Fibroblast of upper back skin (primary cell): ENCODE results near the gene ATP7B.
A peak's percentile ranks its signal among the peaks of the same experiment; 100 is the strongest.
"Not testable (repeated sequence)": the region's sequence is repeated elsewhere in the genome, so short reads cannot be mapped to it uniquely, and the experiment has no call there.

Experiments used
- DNase-seq: peaks from one replicate; pipeline ENCODE4 v3.0.0-alpha.2; 2013

The ATP7B gene

GRCh38 chr13:51920786-51921185 lies 90.5 kb downstream of the ATP7B start:
- DNase-seq: no peak

GRCh38 chr13:51920267-51920666 lies 91.0 kb downstream of the ATP7B start:
- DNase-seq: no peak

GRCh38 chr13:51919531-51919930 lies 91.7 kb downstream of the ATP7B start:
- DNase-seq: no peak

- DNase-seq: no peak
These were observed 94.3 kb downstream of the ATP7B start for GRCh38 chr13:51916962-51917361.

GRCh38 chr13:51916051-51916818 lies 95.0 kb downstream of the ATP7B start:
- DNase-seq: no peak

GRCh38 chr13:51914137-51914493 lies 97.1 kb downstream of the ATP7B start:
- DNase-seq: no peak

- no peak for DNase-seq
These were observed 97.7 kb downstream of the ATP7B start for GRCh38 chr13:51913421-51914136.

GRCh38 chr13:51912511-51913225 lies 98.6 kb downstream of the ATP7B start:
- no peak for DNase-seq

- no peak for DNase-seq
These were observed 99.2 kb downstream of the ATP7B start for GRCh38 chr13:51912091-51912490.

GRCh38 chr13:51910508-51910907 lies 100.7 kb downstream of the ATP7B start:
- no peak for DNase-seq

- DNase-seq: not testable (repeated sequence)
These were observed 102.0 kb downstream of the ATP7B start for GRCh38 chr13:51909265-51909664.

- no peak for DNase-seq
These were observed 104.1 kb downstream of the ATP7B start for GRCh38 chr13:51907040-51907732.

GRCh38 chr13:51906581-51906980 lies 104.7 kb downstream of the ATP7B start:
- no peak for DNase-seq

- DNase-seq: no peak
These were observed 105.5 kb downstream of the ATP7B start for GRCh38 chr13:51905787-51906186.

- DNase-seq: no peak
These were observed 108.5 kb downstream of the ATP7B start for GRCh38 chr13:51902776-51903175.

- DNase-seq: no peak
These were observed 110.8 kb downstream of the ATP7B start for GRCh38 chr13:51900471-51900870.

GRCh38 chr13:51895906-51896888 lies 115.1 kb downstream of the ATP7B start:
- peak; percentile 38 for DNase-seq

- DNase-seq: no peak
These were observed 117.0 kb downstream of the ATP7B start for GRCh38 chr13:51894239-51894638.

- DNase-seq: no peak
These were observed 118.6 kb downstream of the ATP7B start for GRCh38 chr13:51892657-51893056.

GRCh38 chr13:51887468-51887867 lies 123.8 kb downstream of the ATP7B start:
- no peak for DNase-seq

- no peak for DNase-seq
These were observed 125.6 kb downstream of the ATP7B start for GRCh38 chr13:51885651-51886050.

- no peak for DNase-seq
These were observed 128.0 kb downstream of the ATP7B start for GRCh38 chr13:51883226-51883600.
